Activated CD8-positive, alpha-beta T cell treated with anti-CD3 and anti-CD28 coated beads for 36 hours (primary cell): ENCODE measurements around the gene HABP2. TPM values are rescaled to one million over a fixed set of nuclear protein-coding genes. Genes with fewer than 3 reads are reported as not detected.

Experiments
- ATAC-seq: fragments of 200-7000 bp; cut with Tn5 transposase; one replicate; pipeline ENCODE4 v1.10.0; 2021; ENCODE audit warnings: mild to moderate bottlenecking, moderate library complexity
- CTCF ChIA-PET: fragments of 350-600 bp; sonication (Branson Sonifier 250); formaldehyde crosslinking; loops from one replicate; lab custom pipeline; 2021; ENCODE audit warnings: antibody characterized with exemption; lab: Charles Lee
- POLR2A ChIA-PET: fragments of 350-600 bp; sonication (Branson Sonifier 250); formaldehyde crosslinking; loops from one replicate; lab custom pipeline; 2021; ENCODE audit warnings: antibody characterized with exemption; lab: Charles Lee
- DNase-seq: peaks from one replicate; pipeline ENCODE4 v3.0.0-alpha.2; 2020
- H3K27ac Mint-ChIP-seq: one replicate; pipeline ENCODE4 v1.8.0; 2021; ENCODE audit warnings: mild to moderate bottlenecking, mixed read lengths
- H3K27me3 Mint-ChIP-seq: one replicate; pipeline ENCODE4 v1.8.0; 2021; ENCODE audit warnings: mixed read lengths
- H3K36me3 Mint-ChIP-seq: one replicate; pipeline ENCODE4 v1.8.0; 2021; ENCODE audit warnings: low read depth, mixed read lengths
- H3K4me1 Mint-ChIP-seq: one replicate; pipeline ENCODE4 v1.8.0; 2021; ENCODE audit warnings: low read depth, mixed read lengths
- H3K4me3 Mint-ChIP-seq: one replicate; pipeline ENCODE4 v1.8.0; 2021; ENCODE audit warnings: mild to moderate bottlenecking, moderate library complexity, mixed read lengths
- H3K9me3 Mint-ChIP-seq: one replicate; pipeline ENCODE4 v1.8.0; 2021; ENCODE audit warnings: mixed read lengths
- CTCF ChIP-seq: fragments of 200-600 bp; IDR thresholded peaks from one replicate; pipeline ENCODE4 v1.8.0; 2022; ENCODE audit warnings: antibody characterized with exemption, mild to moderate bottlenecking
- intact Hi-C: fragments of 100-400 bp; cut with micrococcal nuclease; formaldehyde crosslinking; loops from one replicate; pipeline ENCODE4 v1.10.0; 2022
- total RNA-seq, 2 experiments: library from RNA; stranded (reverse); gene quantifications; one replicate each; pipeline ENCODE4 v1.2.3, GENCODE V29; 2021

HABP2 gene
- total RNA-seq, 2 experiments from 2014 or later, result not detected

DNA sequence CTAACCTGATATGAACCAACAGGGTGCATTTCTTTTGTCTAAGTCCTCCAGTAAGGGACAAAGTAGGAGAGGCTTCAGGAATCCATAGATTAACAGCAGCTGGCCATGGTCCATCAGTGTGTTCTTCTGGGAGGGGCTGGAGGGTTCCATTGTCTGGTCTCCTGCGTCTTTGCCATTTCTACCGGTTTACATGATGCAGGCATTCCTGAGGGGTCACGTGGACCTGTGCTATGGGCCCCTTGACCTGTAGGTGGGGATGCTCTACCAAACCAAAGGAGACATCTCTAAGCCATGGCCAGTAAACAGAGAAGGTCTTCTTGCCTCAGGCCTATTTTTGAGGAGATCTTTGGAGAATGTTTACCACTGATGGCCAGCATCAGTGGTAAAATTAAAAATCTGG lies 28.7 kb upstream of the HABP2 start:
- H3K4me1 Mint-ChIP-seq, result no peaks in the 10 kb centered on the region
- DNase-seq, result no peak
- H3K4me3 Mint-ChIP-seq, result no peak overlapping the region
- H3K27ac Mint-ChIP-seq, result no peak overlapping the region
- intact Hi-C loops, result no loop called here
- CTCF ChIA-PET, result no interaction called here
- ATAC-seq, result no peak
- no peak for TF ChIP-seq CTCF
- H3K36me3 Mint-ChIP-seq, result no peaks in the 10 kb centered on the region
- no peaks in the 10 kb centered on the region for H3K9me3 Mint-ChIP-seq
- POLR2A ChIA-PET, result no interaction called here
- H3K27me3 Mint-ChIP-seq, result peaks cover 5% of the 10 kb centered on the region

- ChIA-PET CTCF (interaction anchor here (1.4 kb wide), 1 partner anchor 39 kb away, joined by 6 read pairs; no protein-coding TSS in a partner anchor), POLR2A (no interaction called here)
- H3K27me3 Mint-ChIP-seq, result peaks cover 5% of the 10 kb centered on the region
- ATAC-seq (no peak), DNase-seq (no peak)
- intact Hi-C loops, result loop anchor here (5.0 kb wide), 1 partner anchor 37 kb away; no protein-coding TSS in a partner anchor
- no peaks in the 10 kb centered on the region for H3K4me1 Mint-ChIP-seq
- H3K4me3 Mint-ChIP-seq, result no peak overlapping the region
- no peaks in the 10 kb centered on the region for H3K9me3 Mint-ChIP-seq
- H3K27ac Mint-ChIP-seq, result no peak overlapping the region
- no peak for TF ChIP-seq CTCF
- no peaks in the 10 kb centered on the region for H3K36me3 Mint-ChIP-seq
Observed at GRCh38 chr10:113524539-113525490, 28.0 kb upstream of the HABP2 start.

GRCh38 chr10:113525713-113526112 lies 27.1 kb upstream of the HABP2 start:
- no peak for DNase-seq
- POLR2A ChIA-PET, result interaction anchor here (0.6 kb wide), 1 partner anchor 28 kb away, joined by 3 read pairs; no protein-coding TSS in a partner anchor
- TF ChIP-seq CTCF, result no peak
- H3K36me3 Mint-ChIP-seq, result no peaks in the 10 kb centered on the region
- H3K9me3 Mint-ChIP-seq, result no peaks in the 10 kb centered on the region
- intact Hi-C loops, result loop anchor here (5.0 kb wide), 1 partner anchor 37 kb away; no protein-coding TSS in a partner anchor
- no peak overlapping the region for H3K27ac Mint-ChIP-seq
- no peak overlapping the region for H3K4me3 Mint-ChIP-seq
- ATAC-seq, result no peak
- H3K27me3 Mint-ChIP-seq, result peaks cover 5% of the 10 kb centered on the region
- CTCF ChIA-PET, result interaction anchor here (1.4 kb wide), 1 partner anchor 38 kb away, joined by 6 read pairs; no protein-coding TSS in a partner anchor
- H3K4me1 Mint-ChIP-seq, result no peaks in the 10 kb centered on the region

GRCh38 chr10:113527211-113527906 lies 25.5 kb upstream of the HABP2 start:
- ATAC-seq (no peak), DNase-seq (no peak)
- no peak overlapping the region for H3K27ac Mint-ChIP-seq
- no peaks in the 10 kb centered on the region for H3K9me3 Mint-ChIP-seq
- H3K36me3 Mint-ChIP-seq, result no peaks in the 10 kb centered on the region
- ChIA-PET CTCF (no interaction called here), POLR2A (no interaction called here)
- no peaks in the 10 kb centered on the region for H3K4me1 Mint-ChIP-seq
- no peak overlapping the region for H3K4me3 Mint-ChIP-seq
- intact Hi-C loops, result loop anchor here (5.0 kb wide), 1 partner anchor 35 kb away; no protein-coding TSS in a partner anchor
- H3K27me3 Mint-ChIP-seq, result peaks cover under 1% of the 10 kb centered on the region
- no peak for TF ChIP-seq CTCF
